H1 (cell line): Measurements from ENCODE around the gene ATCAY. TPM values are rescaled to one million over a fixed set of nuclear protein-coding genes. Genes with fewer than 3 reads are reported as not detected.

ENCODE experiments used
- BCL11A ChIP-seq, 2 experiments: IDR thresholded peaks; one replicate each; pipeline ENCODE4 v1.6.1; 2011; ENCODE audit warnings: low read depth in 2 of 2, low read length in 2 of 2, mild to moderate bottlenecking in 2 of 2
- CEBPB ChIP-seq: IDR thresholded peaks from 2 replicates; pipeline ENCODE4 v1.6.1; 2012; ENCODE audit warnings: low read depth, low read length
- CHD1 ChIP-seq: IDR thresholded peaks from 2 replicates; pipeline ENCODE4 v1.6.1; 2012; ENCODE audit warnings: low read depth, low read length, improper control_type of control experiment
- CHD2 ChIP-seq: IDR thresholded peaks from 2 replicates; pipeline ENCODE4 v1.6.1; 2012; ENCODE audit warnings: low read length, improper control_type of control experiment
- CREB1 ChIP-seq: IDR thresholded peaks from 2 replicates; pipeline ENCODE4 v1.6.1; 2012; ENCODE audit warnings: inconsistent platforms
- EGR1 ChIP-seq: IDR thresholded peaks from 2 replicates; pipeline ENCODE4 v1.6.1; 2011; ENCODE audit warnings: low read depth, low read length, borderline replicate concordance
- EP300 ChIP-seq, 2 experiments: IDR thresholded peaks; 1 replicate in 1 of 2; 2 replicates in 1 of 2; pipeline ENCODE4 v1.6.1; 2011 to 2012; ENCODE audit warnings: low read depth in 2 of 2, low read length in 2 of 2, mild to moderate bottlenecking in 2 of 2, borderline replicate concordance in 1 of 2, inconsistent platforms in 1 of 2, moderate library complexity in 1 of 2
- EZH2 ChIP-seq: fragments of 200-600 bp; sonication (generic); IDR thresholded peaks from 2 replicates; pipeline ENCODE4 v1.7.1; 2012; ENCODE audit warnings: low read depth, mild to moderate bottlenecking, moderate library complexity, low read length, inconsistent platforms; ENCODE audit not compliant: severe bottlenecking
- GABPA ChIP-seq: IDR thresholded peaks from 2 replicates; pipeline ENCODE4 v1.6.1; 2011; ENCODE audit warnings: mild to moderate bottlenecking, low read length, moderate library complexity, borderline replicate concordance; ENCODE audit not compliant: insufficient read depth
- HDAC6 ChIP-seq: IDR thresholded peaks from one replicate; pipeline ENCODE4 v1.7.1; 2012; ENCODE audit warnings: low read depth, mild to moderate bottlenecking, inconsistent platforms, low read length, moderate library complexity
- NRF1 ChIP-seq: IDR thresholded peaks from 2 replicates; pipeline ENCODE4 v1.6.1; 2011; ENCODE audit warnings: mild to moderate bottlenecking, low read depth, low read length, improper control_type of control experiment
- PHF8 ChIP-seq: fragments of 200-600 bp; sonication (generic); conservative IDR thresholded peaks from 2 replicates; pipeline ENCODE4 v1.7.1; 2012; ENCODE audit warnings: low read depth, mild to moderate bottlenecking, inconsistent platforms, low read length, moderate library complexity
- POLR2AphosphoS5 ChIP-seq: IDR thresholded peaks from 2 replicates; pipeline ENCODE4 v1.6.1; 2011; ENCODE audit warnings: low read depth, low read length
- POU5F1 ChIP-seq: IDR thresholded peaks from 2 replicates; pipeline ENCODE4 v1.6.1; 2011; ENCODE audit warnings: low read depth, mild to moderate bottlenecking, low read length, moderate library complexity
- RAD21 ChIP-seq, 2 experiments: IDR thresholded peaks in 1 of 2; conservative IDR thresholded peaks in 1 of 2; 2 replicates each; pipeline ENCODE4 v1.6.1; 2011; ENCODE audit warnings: low read depth in 2 of 2, low read length in 2 of 2, improper control_type of control experiment in 1 of 2, inconsistent platforms in 1 of 2, mild to moderate bottlenecking in 1 of 2, moderate library complexity in 1 of 2
- RBBP5 ChIP-seq: IDR thresholded peaks from 2 replicates; pipeline ENCODE4 v1.7.1; 2012; ENCODE audit warnings: low read depth, mild to moderate bottlenecking, inconsistent platforms, low read length, moderate library complexity, borderline replicate concordance
- RNF2 ChIP-seq: fragments of 200-900, 300-1000 bp; sonication (generic); IDR thresholded peaks from 2 replicates; pipeline ENCODE4 v1.7.1; 2016; ENCODE audit warnings: borderline replicate concordance, low read depth, mild to moderate bottlenecking, antibody characterized with exemption, low read length; ENCODE audit not compliant: poor library complexity, severe bottlenecking; ENCODE audit errors: missing control alignments
- SP2 ChIP-seq: IDR thresholded peaks from 2 replicates; pipeline ENCODE4 v1.6.1; 2012; ENCODE audit warnings: mild to moderate bottlenecking, low read length, inconsistent platforms
- SRF ChIP-seq: IDR thresholded peaks from 2 replicates; pipeline ENCODE4 v1.6.1; 2011; ENCODE audit warnings: mild to moderate bottlenecking, low read depth, low read length, moderate library complexity
- SUZ12 ChIP-seq: fragments of 200-600 bp; sonication (generic); IDR thresholded peaks from 2 replicates; pipeline ENCODE4 v1.6.1; 2012; ENCODE audit warnings: mild to moderate bottlenecking, inconsistent platforms, low read length, moderate library complexity, mixed read lengths
- TAF7 ChIP-seq: optimal IDR thresholded peaks from 2 replicates; pipeline ENCODE3; 2011; ENCODE audit warnings: low read depth, mild to moderate bottlenecking, inconsistent platforms, low read length, moderate library complexity, borderline replicate concordance
- YY1 ChIP-seq: IDR thresholded peaks from 2 replicates; pipeline ENCODE4 v1.6.1; 2011; ENCODE audit warnings: low read depth, mild to moderate bottlenecking, low read length
- polyA plus RNA-seq, 7 experiments: library from polyadenylated mRNA; depleted of rRNA in 3 of 7; stranded (reverse) in 5 of 7; unstranded in 2 of 7; fragments of >200 nt in 5 of 7; fragments of 200-250 nt in 2 of 7; gene quantifications; 1 replicate in 5 of 7; 2 replicates in 1 of 7; 4 replicates in 1 of 7; pipeline versions ENCODE4 v1.2.1 to v1.2.3, GENCODE V29; 2011 to 2013; ENCODE audit warnings: missing spikeins in 2 of 7, mixed read lengths in 2 of 7
- total RNA-seq: library from RNA; stranded (reverse); fragmentation: NEBNext Ultra II Directional; extraction: Animal tissue kit (Norgen Biotek cat#: 25700); gene quantifications from 2 replicates; pipeline ENCODE4 v1.2.1, GENCODE V29; 2021

ATCAY gene
- total and polyA plus RNA-seq, 2 of the 8 experiments (the other 6 are each of a cell fraction or from before 2014, with no cell fraction given): 24.4 to 33.8 TPM

- no peak for TF ChIP-seq HDAC6
- no peak for TF ChIP-seq BCL11A (IDR thresholded peaks at IDR 0.05; ENCODE audit: low read depth in 2 of 2, low read length in 2 of 2)
- no peak for TF ChIP-seq RAD21 (IDR thresholded peaks at IDR 0.05 in 1 of 2, conservative IDR thresholded peaks at IDR 0.05 in 1 of 2; ENCODE audit: low read depth in 2 of 2, low read length in 2 of 2)
- TF ChIP-seq NRF1: no peak
- peak in 1 of 2 experiments; percentile 89; a peak in 1 of 3 replicates for TF ChIP-seq EP300 (IDR thresholded peaks at IDR 0.05; ENCODE audit: borderline replicate concordance in 1 of 2, low read depth in 2 of 2, low read length in 2 of 2)
- no peak for TF ChIP-seq RNF2
- no peak for TF ChIP-seq YY1
- TF ChIP-seq SP2: no peak
- TF ChIP-seq TAF7: no peak
- TF ChIP-seq GABPA: no peak
- TF ChIP-seq POLR2AphosphoS5: no peak
- TF ChIP-seq PHF8: no peak
- TF ChIP-seq RBBP5: no peak
- no peak for TF ChIP-seq CHD2
- peak; percentile 79 for TF ChIP-seq CREB1
- TF ChIP-seq CEBPB: peak; percentile 64; the same call in 1 of the 2 replicates
- TF ChIP-seq POU5F1: no peak
- peak; percentile 99 for TF ChIP-seq SRF
- TF ChIP-seq CHD1: no peak
- no peak for TF ChIP-seq EZH2
- TF ChIP-seq SUZ12: no peak
- TF ChIP-seq EGR1: peak; percentile 73
Observed at GRCh38 chr19:3968556-3969434, 88.3 kb downstream of the ATCAY start (continued).
